ENCODE results near the gene MAP2K5. TPM values are rescaled to one million over a fixed set of nuclear protein-coding genes. Genes with fewer than 3 reads are reported as not detected.

The MAP2K5 gene
- total RNA-seq, 1 experiment from 2014 or later, result 13.6 TPM

GRCh38 chr15:67819636-67820035, 277.1 kb downstream of the MAP2K5 start:
- Mint-ChIP-seq H3K27ac (no peak overlapping the region), H3K36me3 (peaks cover 4% of the 10 kb centered on the region), H3K4me1 (peaks cover 41% of the 10 kb centered on the region), H3K4me3 (peak overlapping the region; percentile 60), H3K27me3 (ENCODE audit: low read depth) (peaks cover 89% of the 10 kb centered on the region), H3K9me3 (peaks cover 13% of the 10 kb centered on the region)
- ATAC-seq, result no peak
- POLR2A ChIA-PET, result no interaction called here
- CTCF ChIA-PET, result interaction anchor here (3.1 to 4.0 kb wide), 2 partner anchors 13 to 318 kb away, joined by 10 to 16 read pairs; no protein-coding TSS in a partner anchor
- TF ChIP-seq ELF4 (CRISPR knock-in tag; IDR thresholded peaks at IDR 0.05; ENCODE audit: low read depth) (no peak), FOXP1 (CRISPR knock-in tag; IDR thresholded peaks at IDR 0.05; ENCODE audit: borderline replicate concordance) (0 out of 2 replicates have a peak, but pooled peaks have one; percentile 24)
- TF ChIP-seq, protein P1, sequence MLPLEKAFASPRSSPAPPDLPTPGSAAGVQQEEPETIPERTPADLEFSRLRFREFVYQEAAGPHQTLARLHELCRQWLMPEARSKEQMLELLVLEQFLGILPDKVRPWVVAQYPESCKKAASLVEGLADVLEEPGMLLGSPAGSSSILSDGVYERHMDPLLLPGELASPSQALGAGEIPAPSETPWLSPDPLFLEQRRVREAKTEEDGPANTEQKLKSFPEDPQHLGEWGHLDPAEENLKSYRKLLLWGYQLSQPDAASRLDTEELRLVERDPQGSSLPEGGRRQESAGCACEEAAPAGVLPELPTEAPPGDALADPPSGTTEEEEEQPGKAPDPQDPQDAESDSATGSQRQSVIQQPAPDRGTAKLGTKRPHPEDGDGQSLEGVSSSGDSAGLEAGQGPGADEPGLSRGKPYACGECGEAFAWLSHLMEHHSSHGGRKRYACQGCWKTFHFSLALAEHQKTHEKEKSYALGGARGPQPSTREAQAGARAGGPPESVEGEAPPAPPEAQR (CRISPR knock-in tag; IDR thresholded peaks at IDR 0.05), result no peak
- no peak for DNase-seq (ENCODE audit: low spot score)

- POLR2A ChIA-PET, result interaction anchor here (0.9 kb wide), 1 partner anchor 16 kb away, joined by 3 read pairs; no protein-coding TSS in a partner anchor
- ATAC-seq (no peak), DNase-seq (ENCODE audit: low spot score) (no peak)
- TF ChIP-seq NFATC4 (CRISPR knock-in tag; IDR thresholded peaks at IDR 0.05), result no peak
- TF ChIP-seq GTF2I (CRISPR knock-in tag; conservative IDR thresholded peaks at IDR 0.05), result 0 out of 2 replicates have a peak, but pooled peaks have one; percentile 51
- TF ChIP-seq ZNF232 (CRISPR knock-in tag; IDR thresholded peaks at IDR 0.05), result no peak
- no peak for TF ChIP-seq RORB (CRISPR knock-in tag; IDR thresholded peaks at IDR 0.05)
- TF ChIP-seq MXD4 (CRISPR knock-in tag; IDR thresholded peaks at IDR 0.05; ENCODE audit: borderline replicate concordance), result no peak
- no peak for TF ChIP-seq TEAD4 (CRISPR knock-in tag; IDR thresholded peaks at IDR 0.05)
- TF ChIP-seq OVOL2 (CRISPR knock-in tag; IDR thresholded peaks at IDR 0.05; ENCODE audit: borderline replicate concordance), result no peak
- TF ChIP-seq ETV6 (CRISPR knock-in tag; IDR thresholded peaks at IDR 0.05), result peak; percentile 50; the same call in 1 of the 2 replicates
- Mint-ChIP-seq H3K27me3 (ENCODE audit: low read depth) (peaks cover 96% of the 10 kb centered on the region), H3K9me3 (peaks cover 13% of the 10 kb centered on the region), H3K36me3 (peaks cover 4% of the 10 kb centered on the region), H3K4me1 (peaks cover 45% of the 10 kb centered on the region), H3K4me3 (peak overlapping the region; percentile 60), H3K27ac (no peak overlapping the region)
- CTCF ChIA-PET, result interaction anchor here (1.1 to 4.0 kb wide), 5 partner anchors 9 to 319 kb away, joined by 3 to 16 read pairs (median 4); no protein-coding TSS in a partner anchor
Measured at GRCh38 chr15:67820122-67820991, 277.9 kb downstream of the MAP2K5 start.

GRCh38 chr15:67820992-67821783, 278.7 kb downstream of the MAP2K5 start:
- Mint-ChIP-seq H3K4me3 (peak overlapping the region; percentile 68), H3K9me3 (peaks cover 6% of the 10 kb centered on the region), H3K27ac (no peak overlapping the region), H3K4me1 (peaks cover 50% of the 10 kb centered on the region), H3K36me3 (peaks cover 4% of the 10 kb centered on the region), H3K27me3 (ENCODE audit: low read depth) (peaks cover 97% of the 10 kb centered on the region)
- ATAC-seq, result peak; percentile 5
- ChIA-PET POLR2A (interaction anchor here (0.9 kb wide), 1 partner anchor 17 kb away, joined by 3 read pairs; no protein-coding TSS in a partner anchor), CTCF (interaction anchor here (1.1 to 4.0 kb wide), 5 partner anchors 8 to 320 kb away, joined by 3 to 16 read pairs (median 4); no protein-coding TSS in a partner anchor)
- DNase-seq (ENCODE audit: low spot score), result peak; percentile 79
- TF ChIP-seq NFATC4 (CRISPR knock-in tag; IDR thresholded peaks at IDR 0.05), result no peak
- no peak for TF ChIP-seq PRRX2 (CRISPR knock-in tag; IDR thresholded peaks at IDR 0.05)
- TF ChIP-seq IRF1 (CRISPR knock-in tag; IDR thresholded peaks at IDR 0.05), result peak; percentile 34; the same call in 1 of the 2 replicates
- no peak for TF ChIP-seq MYBL2 (CRISPR knock-in tag; IDR thresholded peaks at IDR 0.05)
- no peak for TF ChIP-seq ZNF671 (CRISPR knock-in tag; IDR thresholded peaks at IDR 0.05)
- TF ChIP-seq, protein P2, sequence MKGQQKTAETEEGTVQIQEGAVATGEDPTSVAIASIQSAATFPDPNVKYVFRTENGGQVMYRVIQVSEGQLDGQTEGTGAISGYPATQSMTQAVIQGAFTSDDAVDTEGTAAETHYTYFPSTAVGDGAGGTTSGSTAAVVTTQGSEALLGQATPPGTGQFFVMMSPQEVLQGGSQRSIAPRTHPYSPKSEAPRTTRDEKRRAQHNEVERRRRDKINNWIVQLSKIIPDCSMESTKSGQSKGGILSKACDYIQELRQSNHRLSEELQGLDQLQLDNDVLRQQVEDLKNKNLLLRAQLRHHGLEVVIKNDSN (CRISPR knock-in tag; IDR thresholded peaks at IDR 0.05), result peak; percentile 71
- TF ChIP-seq ZNF232 (CRISPR knock-in tag; IDR thresholded peaks at IDR 0.05), result no peak
- no peak for TF ChIP-seq CTCF (IDR thresholded peaks at IDR 0.05)
- TF ChIP-seq, protein P3, sequence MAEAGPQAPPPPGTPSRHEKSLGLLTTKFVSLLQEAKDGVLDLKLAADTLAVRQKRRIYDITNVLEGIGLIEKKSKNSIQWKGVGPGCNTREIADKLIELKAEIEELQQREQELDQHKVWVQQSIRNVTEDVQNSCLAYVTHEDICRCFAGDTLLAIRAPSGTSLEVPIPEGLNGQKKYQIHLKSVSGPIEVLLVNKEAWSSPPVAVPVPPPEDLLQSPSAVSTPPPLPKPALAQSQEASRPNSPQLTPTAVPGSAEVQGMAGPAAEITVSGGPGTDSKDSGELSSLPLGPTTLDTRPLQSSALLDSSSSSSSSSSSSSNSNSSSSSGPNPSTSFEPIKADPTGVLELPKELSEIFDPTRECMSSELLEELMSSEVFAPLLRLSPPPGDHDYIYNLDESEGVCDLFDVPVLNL (CRISPR knock-in tag; IDR thresholded peaks at IDR 0.05; ENCODE audit: borderline replicate concordance, low read depth), result no peak
- peak; percentile 78; the same call in 1 of the 2 replicates for TF ChIP-seq FOXP1 (CRISPR knock-in tag; IDR thresholded peaks at IDR 0.05; ENCODE audit: borderline replicate concordance)
- peak; percentile 90; the same call in 1 of the 2 replicates for TF ChIP-seq ZNF219 (CRISPR knock-in tag; IDR thresholded peaks at IDR 0.05; ENCODE audit: borderline replicate concordance)
- TF ChIP-seq JAZF1 (CRISPR knock-in tag; IDR thresholded peaks at IDR 0.05), result no peak
- no peak for TF ChIP-seq NR3C1 (CRISPR knock-in tag; conservative IDR thresholded peaks at IDR 0.05; ENCODE audit: low read depth)

All from WTC11 (cell line).